Measurements from ENCODE around the gene FHOD3.
"Not testable (repeated sequence)": the region's sequence is repeated elsewhere in the genome, so short reads cannot be mapped to it uniquely, and the experiment has no call there.

FHOD3 gene

DNA sequence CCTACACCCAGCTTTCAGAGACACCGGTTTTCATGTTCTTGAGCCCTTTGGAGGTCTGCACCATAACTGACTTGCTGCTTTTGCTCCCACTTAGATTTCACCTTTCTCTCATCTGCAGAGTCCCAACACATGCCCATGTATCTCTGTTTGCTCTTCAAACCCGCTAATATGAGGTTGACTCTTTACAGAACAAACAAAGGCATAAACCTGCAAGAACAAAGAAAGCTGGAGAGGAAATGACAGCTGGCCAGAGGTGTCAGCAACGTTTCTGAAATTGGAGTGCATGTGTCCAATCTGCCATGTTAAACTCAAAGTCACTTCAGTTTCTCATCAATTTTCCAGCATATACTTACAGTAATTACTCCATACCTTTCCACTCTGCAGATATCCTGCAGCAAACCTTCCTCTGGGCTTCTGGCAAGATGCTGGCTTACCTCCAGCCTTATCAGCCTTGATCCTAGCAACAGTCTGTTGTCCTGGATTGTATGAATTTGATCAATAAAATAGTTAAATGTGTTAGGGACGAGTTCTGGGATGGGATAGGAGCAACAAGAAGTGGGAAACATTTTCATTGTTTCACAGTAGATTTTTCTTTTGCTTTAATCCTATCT lies 157.4 kb downstream of the FHOD3 start:
- DNase-seq, result peak; percentile 66

DNA sequence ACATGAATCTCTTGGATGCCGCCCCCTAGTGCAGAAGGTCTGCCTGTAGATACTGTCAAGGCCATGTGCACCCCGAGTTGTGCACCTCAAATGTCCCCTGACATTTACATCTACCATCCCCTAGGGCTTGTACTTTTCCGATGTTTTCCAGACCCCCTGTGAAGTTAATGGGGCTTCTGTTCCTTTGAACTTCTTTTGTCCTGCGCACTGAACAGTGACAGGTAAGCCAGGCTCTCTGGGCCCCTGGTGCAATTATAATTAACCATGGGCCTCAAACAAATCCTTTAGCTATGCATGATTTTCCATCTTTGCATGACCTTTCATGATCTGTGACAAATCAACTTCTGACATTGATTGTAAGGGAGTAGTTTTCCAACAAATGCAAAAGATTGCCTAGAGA lies 158.4 kb downstream of the FHOD3 start:
- DNase-seq, result no peak

DNA sequence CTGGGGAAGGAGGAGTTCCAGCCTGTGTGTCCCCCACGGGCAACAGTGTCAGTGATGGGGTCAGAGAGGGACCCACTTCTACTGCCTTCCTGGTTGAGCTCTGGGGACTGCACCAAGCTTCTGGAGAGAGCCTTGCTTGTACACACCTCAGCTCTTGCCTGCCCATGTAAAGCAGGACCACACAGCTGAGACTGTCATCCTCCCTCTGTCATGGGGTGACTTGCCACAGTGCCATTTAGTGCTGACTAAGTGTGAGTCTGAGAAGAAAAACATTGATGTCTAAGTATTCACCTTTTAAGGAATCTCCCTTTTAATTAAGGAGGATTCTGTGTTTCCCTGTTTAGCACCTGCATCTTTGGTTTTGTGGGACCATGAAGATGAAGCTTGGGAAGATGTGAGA lies 159.1 kb downstream of the FHOD3 start:
- DNase-seq, result no peak

DNA sequence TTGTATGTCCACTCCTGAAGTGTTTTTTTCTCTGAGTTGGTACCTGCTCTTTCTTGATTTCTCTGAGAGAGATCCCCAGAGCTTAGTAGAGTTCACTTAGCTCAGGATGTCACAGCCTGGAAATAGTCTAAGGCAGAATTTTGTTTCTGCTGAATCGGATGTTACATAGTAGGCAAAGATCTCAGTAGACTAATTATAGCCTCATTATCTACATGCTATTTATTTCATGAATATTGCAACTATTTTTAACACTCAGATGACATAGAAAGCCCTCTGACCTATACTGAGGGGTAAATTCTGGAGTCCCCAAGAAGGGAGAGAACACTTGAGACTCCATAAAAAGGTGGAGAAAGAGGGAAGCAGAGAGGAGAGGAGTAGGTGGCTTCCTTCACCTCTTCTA lies 160.2 kb downstream of the FHOD3 start:
- no peak for DNase-seq

DNA sequence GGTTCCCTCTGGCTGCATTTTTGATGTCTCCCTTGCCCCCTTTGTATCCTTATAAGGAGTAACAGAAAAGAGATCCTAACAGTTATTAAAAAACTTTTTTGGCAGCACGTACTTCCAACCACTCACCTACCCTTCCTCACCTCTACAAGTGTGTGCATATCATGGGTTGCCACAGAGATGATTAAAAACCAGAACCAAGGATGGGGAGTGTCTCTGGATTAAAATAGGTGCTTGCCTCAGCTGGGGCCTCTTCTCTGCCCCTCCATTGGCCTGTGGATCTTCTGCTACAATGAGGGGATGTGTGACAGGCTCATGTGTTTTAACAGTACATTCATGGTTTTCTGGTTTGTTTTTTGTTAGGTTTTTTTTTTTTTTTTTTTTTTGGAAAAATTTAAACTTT lies 160.8 kb downstream of the FHOD3 start:
- DNase-seq, result no peak

DNA sequence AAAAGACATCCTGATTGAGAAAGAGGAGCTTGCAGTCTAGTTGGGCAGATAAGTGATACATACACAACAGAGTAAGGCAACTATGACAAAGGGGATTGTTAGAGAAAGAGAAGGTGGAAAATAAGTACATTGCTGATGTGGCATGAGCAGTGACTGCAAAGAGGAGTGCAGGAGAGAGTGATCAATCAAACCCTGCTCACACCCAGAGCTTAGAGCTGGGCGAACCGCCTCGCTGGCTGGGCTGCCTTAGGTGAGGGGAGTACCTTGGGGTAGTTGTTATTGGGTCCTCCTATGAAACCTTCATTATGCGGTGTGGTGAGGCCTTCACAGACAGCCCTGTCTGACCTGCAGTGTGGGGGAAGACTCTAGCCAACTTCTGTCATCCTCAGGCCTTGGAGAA lies 161.7 kb downstream of the FHOD3 start:
- DNase-seq, result no peak

DNA sequence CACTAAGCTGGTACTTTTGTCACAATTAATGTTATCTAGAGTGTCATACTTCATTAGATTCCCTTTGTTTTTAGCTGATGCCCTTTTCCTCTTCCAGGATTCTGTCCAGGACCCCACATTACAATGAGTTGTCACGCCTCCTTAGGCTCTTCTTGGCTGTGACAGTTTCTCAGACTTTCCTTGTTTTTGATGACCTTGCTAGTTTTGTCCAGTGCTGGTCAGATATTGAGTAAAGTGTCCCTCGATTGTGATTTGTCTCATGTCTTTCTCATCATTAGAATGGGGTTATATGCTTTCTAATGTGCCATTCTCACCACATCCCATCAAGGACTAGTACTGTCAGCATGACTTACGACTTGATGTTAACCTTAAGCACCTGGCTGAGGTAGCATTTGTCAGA lies 162.3 kb downstream of the FHOD3 start:
- DNase-seq, result no peak

DNA sequence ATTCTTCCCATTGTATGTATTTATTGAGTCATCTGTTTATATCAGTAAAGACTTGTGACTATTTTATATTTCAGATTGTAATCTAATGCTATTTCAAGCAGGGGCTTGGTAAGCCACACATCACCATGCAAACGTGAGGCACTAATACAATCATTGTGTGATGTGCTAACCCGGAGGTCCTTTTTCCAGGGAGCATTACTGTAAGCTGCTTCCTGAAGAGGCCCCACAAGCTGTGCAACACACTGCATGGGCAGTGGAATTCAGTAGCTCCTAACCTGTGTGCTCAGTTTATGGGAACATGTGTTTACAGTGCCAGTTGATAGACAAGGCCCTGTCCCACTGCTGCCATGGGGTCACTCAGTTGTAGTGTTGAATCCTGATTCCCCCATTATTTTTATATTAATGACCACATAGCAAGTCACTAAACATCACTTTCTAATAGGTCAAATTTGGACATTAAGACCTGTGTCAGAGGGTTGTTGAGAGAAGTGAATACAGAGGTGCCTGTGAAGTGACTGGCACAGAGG lies 162.9 kb downstream of the FHOD3 start:
- DNase-seq, result no peak

DNA sequence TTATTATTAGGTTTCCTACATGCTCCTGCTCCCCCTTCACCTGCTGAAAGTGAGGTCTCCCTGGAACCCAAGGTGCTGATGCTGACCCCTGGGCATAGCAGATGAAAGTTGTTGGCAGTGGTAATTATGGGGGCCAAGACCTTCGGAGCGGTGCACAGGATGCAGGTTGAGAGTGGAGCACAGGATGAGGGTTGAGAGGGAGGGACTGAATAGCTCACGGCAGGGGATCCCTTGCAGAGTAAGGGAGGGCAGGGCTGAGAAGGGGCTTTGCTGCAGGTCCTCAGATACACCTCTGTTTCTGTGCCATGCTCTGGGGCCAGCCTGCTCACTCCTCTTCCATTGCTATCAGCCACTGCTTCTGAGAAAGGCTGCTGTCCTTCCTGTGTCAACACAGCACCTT lies 163.3 kb downstream of the FHOD3 start:
- DNase-seq, result no peak

DNA sequence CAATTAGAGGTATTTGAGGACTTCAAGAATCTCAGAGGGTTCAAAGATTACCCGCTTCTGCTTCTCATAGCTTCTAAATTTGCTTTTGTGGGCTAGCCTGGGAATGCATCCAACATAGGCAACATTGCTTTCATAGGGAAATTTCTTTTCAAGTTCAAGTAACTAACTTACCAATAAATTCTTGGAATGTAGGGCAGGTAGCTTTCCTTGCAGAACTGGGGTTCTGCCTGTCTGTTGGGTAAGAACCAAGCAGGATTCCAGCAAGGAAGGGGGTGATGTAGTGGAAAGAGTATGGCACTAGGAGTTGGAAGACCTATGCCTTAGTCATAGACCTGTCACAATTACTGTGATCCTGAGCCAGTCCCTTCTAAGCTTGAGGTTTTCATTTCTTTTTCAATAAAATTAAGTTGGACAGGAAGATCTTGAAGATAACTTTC lies 164.1 kb downstream of the FHOD3 start:
- no peak for DNase-seq

DNA sequence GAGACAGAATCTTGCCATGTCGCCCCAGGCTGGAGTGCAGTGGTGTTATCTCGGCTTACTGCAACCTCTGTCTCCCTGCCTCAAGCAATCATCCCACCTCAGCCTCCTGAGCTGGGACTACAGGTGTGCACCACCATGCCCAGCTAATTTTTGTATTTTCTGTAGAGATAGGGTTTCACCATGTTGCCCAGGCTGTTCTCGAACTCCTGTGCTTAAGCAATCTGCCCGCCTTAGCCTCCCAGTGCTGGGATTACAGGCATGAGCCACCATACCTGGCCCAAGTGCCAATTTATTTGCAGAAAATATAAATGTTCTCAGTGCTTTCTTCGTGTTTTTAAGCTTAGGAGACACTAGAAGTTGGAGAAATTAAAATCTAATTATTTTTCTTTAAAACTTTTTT lies 166.0 kb downstream of the FHOD3 start:
- not testable (repeated sequence) for DNase-seq

DNA sequence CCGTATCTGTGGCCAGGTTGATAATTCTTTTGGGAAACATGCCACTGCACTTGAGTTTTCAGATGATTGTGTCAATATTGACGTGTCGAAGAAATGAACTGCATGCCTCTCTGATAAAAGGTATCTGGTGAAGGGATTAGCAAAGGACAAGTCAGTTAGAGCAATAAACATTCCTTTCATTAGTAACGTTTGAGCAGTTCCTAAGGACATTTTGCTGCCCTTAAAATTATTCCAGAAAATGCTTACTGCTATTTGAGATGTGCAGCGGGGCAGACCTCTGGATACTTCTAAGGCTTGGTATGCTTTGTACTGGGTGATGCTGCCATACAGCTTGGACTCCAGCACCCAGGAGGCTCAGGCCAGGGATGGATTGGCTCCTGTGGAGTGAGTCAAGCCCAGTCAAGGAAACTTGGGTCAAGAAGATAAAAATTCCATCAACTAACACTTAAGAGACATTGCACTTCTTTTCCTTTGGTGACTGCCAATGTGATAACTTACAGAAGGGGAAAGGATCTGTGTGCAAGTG lies 166.7 kb downstream of the FHOD3 start:
- DNase-seq, result no peak

DNA sequence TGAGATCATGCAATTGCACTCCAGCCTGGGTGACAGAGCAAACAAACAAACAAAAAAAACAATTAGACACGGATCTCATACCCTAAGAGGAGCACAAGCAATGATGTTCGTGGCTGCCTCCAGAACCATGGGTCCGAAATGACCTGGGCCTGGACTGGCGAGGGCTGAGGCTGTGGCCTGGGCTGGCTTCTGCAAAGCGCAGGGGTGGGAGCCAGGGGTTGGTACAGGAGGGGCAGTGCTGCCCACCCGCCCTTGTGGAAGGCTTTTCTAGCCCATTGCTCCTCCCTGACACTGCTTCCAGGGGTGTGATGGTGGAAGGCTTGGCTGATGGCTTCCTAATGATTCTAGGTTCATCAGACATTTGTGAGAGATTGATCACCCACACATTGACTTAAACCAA lies 167.8 kb downstream of the FHOD3 start:
- no peak for DNase-seq

DNA sequence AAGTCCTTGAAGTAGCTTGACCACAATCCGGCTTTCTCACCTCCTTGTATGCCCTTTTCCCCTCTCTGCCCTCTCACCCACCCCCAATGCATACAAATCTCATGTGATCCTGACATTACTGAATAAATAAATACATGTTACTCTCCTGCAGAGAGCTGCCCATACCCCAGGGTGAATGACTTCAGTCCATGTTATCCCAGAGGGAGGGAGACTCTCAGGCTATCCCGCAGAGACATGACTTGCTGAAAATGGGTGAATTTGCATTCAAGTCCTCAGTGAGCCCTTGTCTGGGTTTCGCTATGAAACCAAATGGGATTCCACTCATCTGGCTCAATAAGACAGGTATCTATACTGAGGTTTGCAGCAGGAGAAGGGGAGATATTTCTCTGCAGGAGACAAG lies 168.5 kb downstream of the FHOD3 start:
- no peak for DNase-seq

DNA sequence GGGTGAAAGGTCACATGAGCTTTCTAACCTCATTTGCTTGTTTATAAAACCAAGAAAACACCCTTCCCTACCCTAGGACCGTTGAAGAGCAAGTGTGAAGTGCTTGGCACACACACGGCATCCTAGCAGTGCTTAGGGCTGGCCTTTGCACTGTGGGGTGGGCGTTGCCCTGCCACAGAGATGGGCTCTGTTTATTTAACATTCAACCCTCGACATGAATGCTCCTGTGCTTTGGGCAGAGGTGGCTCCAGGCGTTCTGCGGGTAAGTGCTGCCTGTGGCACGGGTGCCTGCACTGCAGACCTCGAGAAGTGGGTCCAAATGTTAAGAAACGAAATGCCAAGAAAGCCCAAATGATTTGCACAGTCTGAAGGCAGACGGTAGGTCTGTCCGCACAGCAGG lies 170.1 kb downstream of the FHOD3 start:
- no peak for DNase-seq

DNA sequence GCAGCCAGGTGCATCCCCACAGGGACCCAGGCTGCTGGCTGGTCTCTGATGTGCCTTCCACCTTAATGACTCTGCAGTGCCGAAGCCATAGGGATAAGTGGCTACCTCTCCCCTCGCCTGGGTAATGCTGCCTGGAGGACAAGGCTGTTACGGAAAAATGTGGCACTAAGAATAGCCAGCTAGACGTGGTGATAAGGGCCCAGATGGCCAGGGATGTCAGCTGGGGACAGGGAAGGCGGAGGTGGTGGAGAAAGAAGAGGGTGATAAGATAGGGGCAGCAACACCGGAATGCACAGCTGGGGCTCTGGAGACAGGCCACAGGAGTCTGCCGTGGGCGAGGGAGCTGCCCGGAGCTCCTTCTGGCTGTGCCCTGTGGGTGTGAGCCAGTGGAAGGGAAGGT lies 170.6 kb downstream of the FHOD3 start:
- DNase-seq, result no peak

DNA sequence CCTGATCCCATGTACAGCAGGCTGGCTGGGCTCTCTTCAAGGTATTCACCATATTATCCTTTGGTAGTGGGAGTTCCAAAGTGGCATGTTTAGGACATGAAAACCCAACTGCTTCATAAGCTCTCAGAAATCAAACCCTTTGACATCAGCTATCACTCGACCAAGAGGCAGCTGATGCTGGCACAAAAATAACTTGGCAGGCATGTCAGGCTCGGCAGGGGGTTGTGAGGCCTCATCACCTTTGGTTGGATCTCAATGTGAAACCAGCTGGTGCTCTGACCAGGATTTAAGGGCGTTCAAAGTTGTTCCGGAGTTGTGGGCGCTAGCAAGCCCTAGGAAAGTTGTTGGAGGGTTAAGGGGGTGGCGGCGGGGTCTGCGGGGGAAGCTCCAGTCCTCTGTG lies 171.9 kb downstream of the FHOD3 start:
- no peak for DNase-seq

DNA sequence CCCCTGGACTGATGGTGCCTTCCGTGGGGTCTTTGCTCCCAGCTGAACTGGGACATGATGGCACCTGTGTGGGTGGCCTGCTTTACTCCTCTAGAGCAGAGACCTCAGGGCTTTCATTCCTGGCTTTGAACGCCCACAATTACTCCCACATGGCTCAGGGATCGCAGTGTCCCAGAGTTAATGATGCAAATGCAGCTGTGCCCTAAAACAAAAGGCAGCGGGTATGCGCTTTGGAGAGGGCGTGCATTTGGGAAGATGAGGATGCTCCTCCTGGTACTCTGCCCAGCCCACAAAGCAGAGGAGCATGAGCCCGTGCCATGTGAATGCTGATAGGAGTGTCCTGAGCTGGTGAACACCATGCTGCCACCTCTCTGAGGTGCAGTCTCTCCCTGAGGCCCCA lies 173.4 kb downstream of the FHOD3 start:
- no peak for DNase-seq

DNA sequence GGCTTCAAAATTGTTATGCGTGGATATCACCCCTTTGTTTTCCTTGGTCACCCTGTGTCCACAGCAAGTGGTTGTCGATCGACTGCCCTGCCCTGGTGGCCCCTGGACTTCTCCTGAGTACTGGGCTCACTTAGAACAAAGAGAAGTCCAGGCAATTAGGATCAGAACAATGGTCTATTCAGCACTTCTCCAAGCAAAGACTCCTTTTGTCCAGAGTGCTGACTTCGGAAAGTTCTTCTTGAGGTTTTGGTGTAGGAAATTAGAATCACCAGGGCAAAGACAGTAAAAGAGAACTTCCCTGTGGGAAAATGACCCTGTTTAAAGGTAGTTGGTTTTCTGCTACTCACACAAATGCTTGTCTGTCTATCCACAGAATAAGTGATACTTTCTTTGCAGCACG lies 173.9 kb downstream of the FHOD3 start:
- no peak for DNase-seq

DNA sequence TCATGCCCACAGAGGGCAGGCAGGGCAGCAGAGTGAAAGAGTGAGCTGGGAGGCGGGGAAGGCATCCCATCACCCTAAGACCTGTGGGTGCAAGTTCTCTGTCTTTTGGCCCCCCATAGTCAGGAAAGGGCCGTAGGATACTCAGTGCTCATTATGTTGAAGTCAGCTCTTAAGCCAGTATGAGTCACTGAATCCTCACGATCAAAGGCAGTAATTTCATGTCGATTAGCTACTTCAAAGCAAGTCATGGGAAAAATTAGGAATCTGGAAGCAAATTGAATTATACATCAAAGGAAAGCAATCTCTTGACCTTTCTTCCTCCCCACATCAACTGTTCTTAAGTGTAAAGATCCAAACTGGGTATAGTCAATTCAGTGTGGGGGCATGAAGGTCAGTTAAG lies 178.9 kb downstream of the FHOD3 start:
- DNase-seq, result no peak

DNA sequence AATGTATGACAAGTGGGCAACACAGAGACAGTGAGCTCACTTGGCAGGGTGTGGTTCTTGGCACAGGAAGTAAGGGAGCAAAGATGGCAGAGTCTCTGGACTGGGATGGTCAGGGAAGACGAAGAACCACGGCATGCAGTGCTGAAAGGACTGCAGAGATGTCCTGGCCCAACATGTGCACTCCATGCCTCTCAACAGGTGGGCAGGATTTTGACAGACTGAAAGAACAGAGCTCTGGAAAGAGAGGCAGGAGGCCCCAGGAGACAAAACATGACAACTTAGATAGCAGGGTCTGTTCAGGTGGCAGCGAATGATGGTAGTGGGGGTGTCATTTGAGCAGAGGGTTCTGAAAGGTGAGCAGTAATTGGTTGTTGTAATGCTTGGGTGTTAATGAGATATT lies 180.3 kb downstream of the FHOD3 start:
- no peak for DNase-seq

DNA sequence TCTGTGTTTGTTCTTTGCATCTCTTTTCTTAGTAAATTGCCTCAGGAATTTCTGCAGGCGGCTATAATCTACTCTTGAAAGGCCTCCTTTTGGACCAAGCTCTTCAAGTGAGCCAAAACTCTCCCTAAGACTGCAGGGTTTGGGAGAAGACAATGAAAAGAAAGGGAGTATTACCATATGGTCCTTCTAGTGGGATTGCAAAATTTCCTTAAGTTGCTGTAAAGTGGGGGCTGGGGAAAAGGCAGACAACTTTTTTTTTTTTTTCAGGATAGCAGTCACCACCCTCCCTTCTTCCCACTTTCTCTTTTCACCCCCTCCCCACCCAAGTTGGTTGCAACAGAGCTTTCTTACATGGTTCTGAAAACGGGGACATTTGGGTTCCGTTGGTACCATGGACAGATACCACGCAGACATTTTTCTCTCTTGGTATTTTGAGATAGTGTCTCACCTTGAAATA lies 183.7 kb downstream of the FHOD3 start:
- DNase-seq, result no peak

DNA sequence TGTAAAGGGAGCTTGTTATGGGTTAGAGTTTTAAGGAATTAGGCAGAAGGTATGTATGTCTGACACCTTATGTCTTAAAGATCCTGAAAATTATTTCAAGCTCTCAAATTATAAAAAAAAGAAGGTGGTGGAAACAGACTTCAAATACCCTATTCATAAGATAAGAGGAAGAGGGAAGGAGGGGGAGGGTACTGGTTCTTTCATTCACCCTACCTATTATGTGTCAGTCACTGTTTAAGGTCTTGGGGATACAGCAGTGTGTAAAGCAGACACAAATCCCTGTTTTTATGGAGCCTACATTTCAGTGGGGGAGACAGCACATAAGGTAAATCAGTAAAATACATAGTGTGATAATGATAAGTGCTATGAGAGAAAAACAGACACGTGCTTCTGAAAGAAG lies 184.4 kb downstream of the FHOD3 start:
- DNase-seq, result no peak

DNA sequence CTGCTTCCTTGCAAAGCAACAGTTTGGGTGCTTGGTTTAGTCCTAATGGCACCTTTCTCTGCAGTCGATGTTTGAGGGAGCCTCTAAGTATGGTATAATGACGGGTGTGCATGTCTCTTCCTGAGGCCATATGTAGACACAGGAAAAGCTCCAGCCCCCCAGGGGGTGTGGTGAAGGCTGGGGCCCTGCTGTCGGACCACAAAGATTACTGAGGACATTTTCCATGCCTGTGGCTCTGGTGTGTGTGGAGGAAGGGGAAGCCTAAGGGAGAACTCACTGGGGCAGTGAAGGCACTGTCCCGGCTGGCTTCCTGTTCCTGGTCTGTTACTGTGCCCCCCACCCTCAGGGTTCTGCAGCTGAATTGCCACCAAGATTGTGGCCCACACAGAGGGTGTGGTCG lies 187.1 kb downstream of the FHOD3 start:
- no peak for DNase-seq

DNA sequence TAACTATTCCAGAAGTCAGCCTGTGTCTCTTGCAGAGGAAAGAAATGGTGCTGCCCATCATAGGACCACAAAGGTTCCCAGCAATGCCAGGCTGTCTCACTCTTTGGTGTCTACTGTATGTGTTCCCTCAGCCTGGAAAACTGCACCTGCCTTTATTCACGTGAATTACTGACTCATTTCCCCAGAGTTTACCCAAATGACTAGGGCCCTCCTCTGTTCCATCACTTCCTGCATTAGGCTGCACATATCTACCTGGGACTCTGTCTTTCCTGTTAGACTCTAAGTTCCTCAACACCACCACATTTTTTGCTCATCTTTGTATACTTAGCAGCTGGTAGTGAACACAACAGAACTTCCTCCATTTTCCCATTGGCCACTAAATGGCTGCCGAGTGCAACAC lies 188.3 kb downstream of the FHOD3 start:
- no peak for DNase-seq

Data from NCI-H1105 treated with DMSO at 0.1 percent for 48 hours (cell line).